ENCODE results near the gene MAPK14. TPM values are rescaled to one million over a fixed set of nuclear protein-coding genes. Genes with fewer than 3 reads are reported as not detected.

MAPK14 gene
- total and polyA plus RNA-seq, 2 donors (not counting 3 experiments of a cell fraction or from before 2014, with no cell fraction given), result 33.3 to 54.1 TPM

GRCh38 chr6:36117658-36118549 lies 90.3 kb downstream of the MAPK14 start:
- POLR2A ChIA-PET, result no interaction called here
- H3K9me1 ChIP-seq (replicated peaks; ENCODE audit: control insufficient read depth, extremely low read depth, insufficient read depth, low read length), result no peaks in the 10 kb centered on the region
- DNase-seq (ENCODE audit: low read depth, low spot score) (no peak), FAIRE-seq (no peak)
- no peak overlapping the region for H3K9ac ChIP-seq (replicated peaks; ENCODE audit: extremely low read depth, insufficient read depth, low read length)
- H3K27ac ChIP-seq (ENCODE audit: insufficient read depth, low read depth, low read length), result no peak overlapping the region
- H3K4me1 ChIP-seq (ENCODE audit: control insufficient read depth, extremely low read depth, insufficient read depth, low read length), result peaks cover 15% of the 10 kb centered on the region
- H3K36me3 ChIP-seq (ENCODE audit: control insufficient read depth in 2 of 2, extremely low read depth in 1 of 2, insufficient read depth in 2 of 2, low read length in 2 of 2), result no peaks in the 10 kb centered on the region
- no peak overlapping the region for H2AFZ ChIP-seq (ENCODE audit: low read depth, low read length)
- TF ChIP-seq MYC (IDR thresholded peaks at IDR 0.05; ENCODE audit: low read depth, low read length) (no peak), FOS (IDR thresholded peaks at IDR 0.05; ENCODE audit: borderline replicate concordance, insufficient read depth, low read length) (no peak), POLR2AphosphoS5 (IDR thresholded peaks at IDR 0.05; ENCODE audit: insufficient read depth, low read depth, low read length) (no peak), EZH2 (IDR thresholded peaks at IDR 0.05; ENCODE audit: borderline replicate concordance, low read depth, low read length, severe bottlenecking) (no peak), JUN (IDR thresholded peaks at IDR 0.05; ENCODE audit: borderline replicate concordance, insufficient read depth, insufficient read length, low read depth) (no peak)
- no peak overlapping the region for H3K4me3 ChIP-seq (replicated peaks in 1 of 3; ENCODE audit: insufficient read depth in 1 of 3, low read depth in 1 of 3, low read length in 3 of 3)
- H3K9me3 ChIP-seq (replicated peaks; ENCODE audit: control insufficient read depth, insufficient read depth, low read length), result no peaks in the 10 kb centered on the region
- dilution Hi-C loops (cut with MboI; ENCODE audit: extremely low pct_ligation_motif_present, low sequenced_read_pairs) (no loop called here), intact Hi-C loops (cut with micrococcal nuclease) (no loop called here)
- H3K4me2 ChIP-seq (ENCODE audit: insufficient read depth, low read length), result no peak overlapping the region
- no peaks in the 10 kb centered on the region for H4K20me1 ChIP-seq (replicated peaks; ENCODE audit: control insufficient read depth, extremely low read depth, insufficient read depth, low read length)
- BruUV-seq (replicated peaks), result no TSS peak
- CTCF ChIA-PET, result no interaction called here
- H3K27me3 ChIP-seq (ENCODE audit: control insufficient read depth in 2 of 2, insufficient read depth in 2 of 2, low read length in 2 of 2), result no peaks in the 10 kb centered on the region
- H3K79me2 ChIP-seq (ENCODE audit: control insufficient read depth, insufficient read depth, low read length), result no peaks in the 10 kb centered on the region

GRCh38 chr6:36118550-36119107 lies 91.0 kb downstream of the MAPK14 start:
- ChIA-PET CTCF (interaction anchor here (0.7 to 1.3 kb wide), 2 partner anchors 222 to 359 kb away, joined by 3 read pairs; no protein-coding TSS in a partner anchor), POLR2A (no interaction called here)
- no peaks in the 10 kb centered on the region for H3K79me2 ChIP-seq (ENCODE audit: control insufficient read depth, insufficient read depth, low read length)
- no peak overlapping the region for H3K4me2 ChIP-seq (ENCODE audit: insufficient read depth, low read length)
- peak; percentile 53 for FAIRE-seq
- no peaks in the 10 kb centered on the region for H3K36me3 ChIP-seq (ENCODE audit: control insufficient read depth in 2 of 2, extremely low read depth in 1 of 2, insufficient read depth in 2 of 2, low read length in 2 of 2)
- no peak overlapping the region for H3K9ac ChIP-seq (replicated peaks; ENCODE audit: extremely low read depth, insufficient read depth, low read length)
- H3K9me3 ChIP-seq (replicated peaks; ENCODE audit: control insufficient read depth, insufficient read depth, low read length), result no peaks in the 10 kb centered on the region
- H2AFZ ChIP-seq (ENCODE audit: low read depth, low read length), result no peak overlapping the region
- H4K20me1 ChIP-seq (replicated peaks; ENCODE audit: control insufficient read depth, extremely low read depth, insufficient read depth, low read length), result no peaks in the 10 kb centered on the region
- no peaks in the 10 kb centered on the region for H3K27me3 ChIP-seq (ENCODE audit: control insufficient read depth in 2 of 2, insufficient read depth in 2 of 2, low read length in 2 of 2)
- no TSS peak for BruUV-seq (replicated peaks)
- dilution Hi-C loops (cut with MboI; ENCODE audit: extremely low pct_ligation_motif_present, low sequenced_read_pairs), result no loop called here
- TF ChIP-seq JUN (IDR thresholded peaks at IDR 0.05; ENCODE audit: borderline replicate concordance, insufficient read depth, insufficient read length, low read depth), result no peak
- TF ChIP-seq MAX (IDR thresholded peaks at IDR 0.05; ENCODE audit: insufficient read depth, insufficient read length), result no peak
- TF ChIP-seq CTCF (IDR thresholded peaks at IDR 0.05; ENCODE audit: extremely low read depth in 1 of 2, insufficient read depth in 1 of 2, low read depth in 1 of 2, low read length in 2 of 2), result no peak
- TF ChIP-seq MYC (IDR thresholded peaks at IDR 0.05; ENCODE audit: low read depth, low read length), result no peak
- no peak for TF ChIP-seq GATA2 (IDR thresholded peaks at IDR 0.05; ENCODE audit: insufficient read depth, insufficient read length, low read depth, low read length)
- no peak for TF ChIP-seq POLR2A (IDR thresholded peaks at IDR 0.05; ENCODE audit: low read depth, low read length)
- no peak for TF ChIP-seq EZH2 (IDR thresholded peaks at IDR 0.05; ENCODE audit: borderline replicate concordance, low read depth, low read length, severe bottlenecking)
- intact Hi-C loops (cut with micrococcal nuclease), result no loop called here
- H3K27ac ChIP-seq (ENCODE audit: insufficient read depth, low read depth, low read length), result no peak overlapping the region
- H3K4me3 ChIP-seq (replicated peaks in 1 of 3; ENCODE audit: insufficient read depth in 1 of 3, low read depth in 1 of 3, low read length in 3 of 3), result no peak overlapping the region
- no peaks in the 10 kb centered on the region for H3K9me1 ChIP-seq (replicated peaks; ENCODE audit: control insufficient read depth, extremely low read depth, insufficient read depth, low read length)
- DNase-seq (ENCODE audit: low read depth, low spot score), result no peak
- H3K4me1 ChIP-seq (ENCODE audit: control insufficient read depth, extremely low read depth, insufficient read depth, low read length), result peaks cover 15% of the 10 kb centered on the region
